HEK293T (cell line): ENCODE data around the gene MAPK9.

Source experiments
- CTCF ChIA-PET: fragments of 350-600 bp; formaldehyde crosslinking; extraction: SDS; loops from one replicate; lab custom pipeline; 2021; ENCODE audit warnings: antibody characterized with exemption, inconsistent platforms; lab: Yijun Ruan, JAX
- POLR2A ChIA-PET: fragments of 350-600 bp; formaldehyde crosslinking; extraction: SDS; loops from one replicate; lab custom pipeline; 2020; ENCODE audit warnings: antibody characterized with exemption, inconsistent platforms; lab: Yijun Ruan, JAX
- DNase-seq: peaks from one replicate; pipeline ENCODE4 v3.0.0; 2012; ENCODE audit warnings: mixed read lengths; ENCODE audit errors: extremely low spot score
- ARNT ChIP-seq: fragments of 450-650 bp; IDR thresholded peaks from 2 replicates; pipeline ENCODE4 v1.6.1; 2017; ENCODE audit warnings: mild to moderate bottlenecking
- BHLHE40 ChIP-seq: fragments of 450-650 bp; IDR thresholded peaks from 2 replicates; pipeline ENCODE4 v1.6.1; 2016; ENCODE audit warnings: mild to moderate bottlenecking, moderate library complexity, borderline replicate concordance
- CTBP1 ChIP-seq: fragments of 450-650 bp; IDR thresholded peaks from 2 replicates; pipeline ENCODE4 v1.6.1; 2016; ENCODE audit warnings: borderline replicate concordance
- ELF4 ChIP-seq: fragments of 450-650 bp; IDR thresholded peaks from 2 replicates; pipeline ENCODE4 v1.6.1; 2017; ENCODE audit warnings: antibody characterized with exemption
- FOXA1 ChIP-seq: fragments of 450-650 bp; IDR thresholded peaks from 2 replicates; pipeline ENCODE4 v1.6.1; 2016; ENCODE audit warnings: mild to moderate bottlenecking
- FOXK2 ChIP-seq: fragments of 450-650 bp; IDR thresholded peaks from 2 replicates; pipeline ENCODE4 v1.6.1; 2016; ENCODE audit warnings: mild to moderate bottlenecking
- FOXM1 ChIP-seq: fragments of 450-650 bp; IDR thresholded peaks from 2 replicates; pipeline ENCODE4 v1.6.1; 2017; ENCODE audit warnings: mild to moderate bottlenecking, borderline replicate concordance
- HDGF ChIP-seq: fragments of 450-650 bp; IDR thresholded peaks from 2 replicates; pipeline ENCODE4 v1.6.1; 2017; ENCODE audit warnings: antibody characterized with exemption, borderline replicate concordance
- L3MBTL2 ChIP-seq: fragments of 450-650 bp; conservative IDR thresholded peaks from 2 replicates; pipeline ENCODE4 v1.6.1; 2016; ENCODE audit warnings: mild to moderate bottlenecking
- LEF1 ChIP-seq: fragments of 450-650 bp; IDR thresholded peaks from 2 replicates; pipeline ENCODE4 v1.6.1; 2017; ENCODE audit warnings: mild to moderate bottlenecking, borderline replicate concordance
- NFRKB ChIP-seq: fragments of 450-650 bp; IDR thresholded peaks from 2 replicates; pipeline ENCODE4 v1.6.1; 2016; ENCODE audit warnings: mild to moderate bottlenecking, moderate library complexity
- SP1 ChIP-seq: fragments of 450-650 bp; IDR thresholded peaks from 2 replicates; pipeline ENCODE4 v1.6.1; 2017
- SUZ12 ChIP-seq: fragments of 450-650 bp; IDR thresholded peaks from 2 replicates; pipeline ENCODE4 v1.6.1; 2016; ENCODE audit warnings: mild to moderate bottlenecking
- TARDBP ChIP-seq: fragments of 450-650 bp; IDR thresholded peaks from 2 replicates; pipeline ENCODE4 v1.6.1; 2016
- ZNF384 ChIP-seq: fragments of 450-650 bp; IDR thresholded peaks from 2 replicates; pipeline ENCODE4 v1.6.1; 2016
- TF ChIP-seq, protein P1 (sequence below): fragments of 450-650 bp; IDR thresholded peaks from 2 replicates; pipeline ENCODE4 v1.6.1; 2016

Gene MAPK9

GRCh38 chr5:180284149-180284548 is 7.7 kb downstream of the MAPK9 start:
- CTCF ChIA-PET: interaction anchor here (0.7 kb wide), 1 partner anchor 152 kb away, joined by 4 read pairs; no protein-coding TSS in a partner anchor
- DNase-seq: no peak
- POLR2A ChIA-PET: interaction anchor here (0.7 kb wide), 1 partner anchor 11 kb away, joined by 4 read pairs; no protein-coding TSS in a partner anchor
- TF ChIP-seq L3MBTL2: no peak
- no peak for TF ChIP-seq NFRKB
- TF ChIP-seq SUZ12: no peak
- no peak for TF ChIP-seq SP1
- no peak for TF ChIP-seq LEF1
- TF ChIP-seq TARDBP: no peak
- no peak for TF ChIP-seq FOXM1
- TF ChIP-seq, protein P1, sequence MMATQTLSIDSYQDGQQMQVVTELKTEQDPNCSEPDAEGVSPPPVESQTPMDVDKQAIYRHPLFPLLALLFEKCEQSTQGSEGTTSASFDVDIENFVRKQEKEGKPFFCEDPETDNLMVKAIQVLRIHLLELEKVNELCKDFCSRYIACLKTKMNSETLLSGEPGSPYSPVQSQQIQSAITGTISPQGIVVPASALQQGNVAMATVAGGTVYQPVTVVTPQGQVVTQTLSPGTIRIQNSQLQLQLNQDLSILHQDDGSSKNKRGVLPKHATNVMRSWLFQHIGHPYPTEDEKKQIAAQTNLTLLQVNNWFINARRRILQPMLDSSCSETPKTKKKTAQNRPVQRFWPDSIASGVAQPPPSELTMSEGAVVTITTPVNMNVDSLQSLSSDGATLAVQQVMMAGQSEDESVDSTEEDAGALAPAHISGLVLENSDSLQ: no peak

DNA sequence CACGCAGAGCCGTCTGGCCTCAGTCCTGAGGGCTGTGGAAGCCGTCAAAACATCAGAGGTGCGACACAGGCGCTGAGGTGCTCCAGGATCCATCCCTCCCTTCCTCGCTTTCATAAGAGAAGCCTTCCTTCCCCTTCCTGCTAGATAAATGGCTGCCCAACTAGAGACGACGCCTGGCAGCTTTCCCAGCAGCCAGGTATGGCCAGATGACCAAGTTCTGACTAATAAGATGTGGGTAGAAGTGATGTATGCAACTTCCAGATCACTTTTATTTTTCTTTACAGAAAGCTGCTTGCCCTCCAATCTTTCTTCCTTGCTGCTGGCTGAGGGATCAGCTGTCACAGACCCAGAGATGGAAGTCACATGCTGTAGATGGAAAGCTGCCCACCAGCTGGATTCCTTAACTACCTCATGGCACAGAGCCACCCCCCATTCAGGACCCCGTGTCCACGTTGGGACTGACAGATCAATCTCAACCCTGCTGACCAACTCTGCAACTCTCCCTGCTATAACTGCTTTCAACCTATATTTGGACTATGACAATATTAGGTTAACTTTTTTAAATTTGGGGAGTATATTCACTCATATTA is 8.8 kb downstream of the MAPK9 start:
- no peak for TF ChIP-seq LEF1
- no peak for TF ChIP-seq SUZ12
- no peak for TF ChIP-seq FOXA1
- TF ChIP-seq, protein P1: no peak
- no peak for TF ChIP-seq FOXK2
- TF ChIP-seq FOXM1: no peak
- TF ChIP-seq ELF4: no peak
- TF ChIP-seq HDGF: no peak
- TF ChIP-seq TARDBP: no peak
- TF ChIP-seq L3MBTL2: no peak
- TF ChIP-seq ZNF384: no peak
- TF ChIP-seq CTBP1: no peak
- no peak for TF ChIP-seq ARNT
- no peak for TF ChIP-seq NFRKB
- no peak for TF ChIP-seq SP1
- no peak for DNase-seq
- CTCF ChIA-PET: interaction anchor here (0.7 kb wide), 1 partner anchor 153 kb away, joined by 4 read pairs; no protein-coding TSS in a partner anchor
- POLR2A ChIA-PET: no interaction called here

DNA sequence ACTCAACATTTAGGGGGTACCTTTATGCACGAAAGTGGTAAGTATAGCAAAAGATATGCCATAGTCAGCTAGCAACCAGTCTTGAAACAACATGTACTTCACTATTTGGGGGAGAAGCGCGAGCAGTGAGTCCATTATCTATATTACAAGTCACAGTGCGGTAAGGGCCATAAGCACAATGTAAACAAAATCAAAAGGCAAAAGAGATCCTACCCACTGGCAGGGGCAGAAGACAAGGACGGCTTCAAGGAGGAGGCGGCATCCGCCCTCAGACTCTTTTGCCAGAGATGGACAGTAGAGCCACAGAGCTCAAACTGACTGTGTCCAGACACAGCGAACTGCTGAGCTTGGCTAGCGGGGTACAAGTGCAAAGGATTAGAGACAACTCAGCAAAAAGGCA is 9.6 kb downstream of the MAPK9 start:
- CTCF ChIA-PET: no interaction called here
- no peak for TF ChIP-seq TARDBP
- no peak for TF ChIP-seq NFRKB
- no peak for TF ChIP-seq FOXA1
- TF ChIP-seq, protein P1: no peak
- TF ChIP-seq ARNT: no peak
- no peak for TF ChIP-seq SP1
- TF ChIP-seq CTBP1: no peak
- TF ChIP-seq ZNF384: no peak
- TF ChIP-seq LEF1: no peak
- no peak for TF ChIP-seq FOXK2
- no peak for TF ChIP-seq SUZ12
- no peak for TF ChIP-seq L3MBTL2
- TF ChIP-seq BHLHE40: no peak
- no peak for TF ChIP-seq ELF4
- TF ChIP-seq FOXM1: no peak
- TF ChIP-seq HDGF: no peak
- no peak for DNase-seq
- POLR2A ChIA-PET: interaction anchor here (1.2 to 1.7 kb wide), 2 partner anchors 8 to 10 kb away, joined by 4 to 8 read pairs; no protein-coding TSS in a partner anchor

DNA sequence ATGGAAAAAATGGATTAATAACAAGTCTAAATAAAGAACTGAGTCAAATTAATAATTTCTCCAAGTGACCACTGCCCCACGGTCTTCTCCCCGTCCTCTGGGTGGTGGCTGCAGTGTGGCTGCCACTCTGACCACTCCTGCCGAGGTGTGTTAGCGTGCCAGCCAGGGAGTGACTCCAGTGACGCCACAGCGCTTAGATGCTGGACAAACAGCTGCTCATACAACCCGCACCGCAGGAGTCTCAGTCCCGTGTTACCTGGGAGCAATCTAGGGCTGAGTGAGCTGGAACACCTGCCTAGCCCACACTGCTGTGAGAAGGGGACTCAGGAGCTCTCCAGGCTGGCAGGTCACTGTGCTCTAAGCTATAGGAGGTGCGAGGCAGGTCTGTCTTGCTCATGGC is 10.2 kb downstream of the MAPK9 start:
- POLR2A ChIA-PET: interaction anchor here (1.2 to 1.7 kb wide), 2 partner anchors 9 to 11 kb away, joined by 4 to 8 read pairs; no protein-coding TSS in a partner anchor

DNA sequence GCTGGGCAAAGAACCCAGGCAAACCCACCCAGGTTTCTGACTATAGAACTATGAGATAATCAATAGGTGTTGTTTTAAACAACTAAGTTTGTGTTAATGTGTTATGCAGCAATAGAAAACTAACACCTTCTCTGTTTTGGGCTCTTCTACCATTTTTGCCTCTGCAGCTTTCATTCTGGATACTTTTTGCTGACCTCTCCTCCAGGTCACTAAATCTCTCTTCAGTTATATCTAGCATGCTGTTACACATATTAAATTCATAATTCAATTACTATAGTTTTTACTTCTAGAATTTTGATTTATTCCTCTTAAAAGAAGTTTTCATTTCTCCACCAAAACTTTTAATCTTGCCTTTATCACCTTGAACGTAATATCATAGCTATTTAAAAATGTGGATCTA is 17.2 kb downstream of the MAPK9 start:
- no peak for TF ChIP-seq NFRKB
- no peak for TF ChIP-seq ARNT
- TF ChIP-seq FOXK2: no peak
- TF ChIP-seq SP1: no peak
- TF ChIP-seq L3MBTL2: no peak
- TF ChIP-seq ELF4: no peak
- TF ChIP-seq TARDBP: no peak
- no peak for TF ChIP-seq LEF1
- TF ChIP-seq, protein P1: no peak
- no peak for TF ChIP-seq CTBP1
- no peak for TF ChIP-seq HDGF
- no peak for TF ChIP-seq SUZ12
- TF ChIP-seq BHLHE40: no peak
- no peak for TF ChIP-seq FOXM1
- no peak for TF ChIP-seq ZNF384
- no peak for TF ChIP-seq FOXA1
- DNase-seq: no peak
- POLR2A ChIA-PET: no interaction called here
- CTCF ChIA-PET: no interaction called here

More for the DNA sequence above, 10.2 kb downstream of the MAPK9 start:
- CTCF ChIA-PET: interaction anchor here (1.1 kb wide), 1 partner anchor 8 kb away, joined by 3 read pairs; no protein-coding TSS in a partner anchor
- DNase-seq: no peak
- TF ChIP-seq BHLHE40 (no peak), L3MBTL2 (no peak), ELF4 (no peak), FOXK2 (no peak), FOXA1 (no peak), NFRKB (no peak), SP1 (no peak), SUZ12 (no peak)
- TF ChIP-seq, protein P1: no peak
